Urinary bladder (tissue), 4 donors: ENCODE measurements around the gene RNF10. TPM values are rescaled to one million over a fixed set of nuclear protein-coding genes. Genes with fewer than 3 reads are reported as not detected.
"Not testable (repeated sequence)": the region's sequence is repeated elsewhere in the genome, so short reads cannot be mapped to it uniquely, and the experiment has no call there.

Experiments used
- DNase-seq: peaks from one replicate; pipeline ENCODE4 v3.0.0-alpha.2; 2015; ENCODE audit errors: extremely low spot score
- H3K27ac ChIP-seq: one replicate; pipeline ENCODE4 v1.5.1; 2013; ENCODE audit warnings: low read depth, mild to moderate bottlenecking, moderate library complexity
- H3K36me3 ChIP-seq: one replicate; pipeline ENCODE4 v1.6.1; 2013; ENCODE audit warnings: mild to moderate bottlenecking, moderate library complexity; ENCODE audit not compliant: insufficient read depth
- H3K4me1 ChIP-seq: one replicate; pipeline ENCODE4 v1.6.1; 2013; ENCODE audit warnings: mild to moderate bottlenecking, moderate library complexity; ENCODE audit not compliant: insufficient read depth
- H3K4me3 ChIP-seq: one replicate; pipeline ENCODE4 v1.5.1; 2013; ENCODE audit warnings: low read depth, low read length
- WGBS: extraction: QIAGEN DNeasy Blood & Tissue Kit; methylation state at CpG from one replicate; pipeline ENCODE4 v1.1.7; 2013; 5-methylcytosine and 5-hydroxymethylcytosine counted together
- polyA plus RNA-seq: library from polyadenylated mRNA; stranded (reverse); fragments of 200-250 nt; gene quantifications from one replicate; pipeline ENCODE4 v1.2.3, GENCODE V29; 2013
- total RNA-seq: library from RNA; depleted of rRNA; stranded (reverse); fragments of >200 nt; gene quantifications from one replicate; pipeline ENCODE4 v1.2.3, GENCODE V29; 2014
- donor health status: healthy with polysubstance abuse.
- donor health status: healthy.

Gene RNF10
- total RNA-seq (86.6 TPM), polyA plus RNA-seq (98.4 TPM)

GRCh38 chr12:120534203-120534702 lies at the start of gene RNF10:
RNF10 (plus strand) TSS chr12:120534356; CDS start chr12:120534812, 456 bp downstream.
- Histone ChIP-seq H3K36me3 (no peaks in the 10 kb centered on the region), H3K4me3 (peak within 1 kb of the TSS; percentile 85), H3K27ac (peak within 1 kb of the TSS; percentile 78), H3K4me1 (peaks cover 5% of the 10 kb centered on the region)
- under 1% methylated on average over 42 of the region's 43 CpGs for WGBS
- DNase-seq: peak; percentile 88

DNA sequence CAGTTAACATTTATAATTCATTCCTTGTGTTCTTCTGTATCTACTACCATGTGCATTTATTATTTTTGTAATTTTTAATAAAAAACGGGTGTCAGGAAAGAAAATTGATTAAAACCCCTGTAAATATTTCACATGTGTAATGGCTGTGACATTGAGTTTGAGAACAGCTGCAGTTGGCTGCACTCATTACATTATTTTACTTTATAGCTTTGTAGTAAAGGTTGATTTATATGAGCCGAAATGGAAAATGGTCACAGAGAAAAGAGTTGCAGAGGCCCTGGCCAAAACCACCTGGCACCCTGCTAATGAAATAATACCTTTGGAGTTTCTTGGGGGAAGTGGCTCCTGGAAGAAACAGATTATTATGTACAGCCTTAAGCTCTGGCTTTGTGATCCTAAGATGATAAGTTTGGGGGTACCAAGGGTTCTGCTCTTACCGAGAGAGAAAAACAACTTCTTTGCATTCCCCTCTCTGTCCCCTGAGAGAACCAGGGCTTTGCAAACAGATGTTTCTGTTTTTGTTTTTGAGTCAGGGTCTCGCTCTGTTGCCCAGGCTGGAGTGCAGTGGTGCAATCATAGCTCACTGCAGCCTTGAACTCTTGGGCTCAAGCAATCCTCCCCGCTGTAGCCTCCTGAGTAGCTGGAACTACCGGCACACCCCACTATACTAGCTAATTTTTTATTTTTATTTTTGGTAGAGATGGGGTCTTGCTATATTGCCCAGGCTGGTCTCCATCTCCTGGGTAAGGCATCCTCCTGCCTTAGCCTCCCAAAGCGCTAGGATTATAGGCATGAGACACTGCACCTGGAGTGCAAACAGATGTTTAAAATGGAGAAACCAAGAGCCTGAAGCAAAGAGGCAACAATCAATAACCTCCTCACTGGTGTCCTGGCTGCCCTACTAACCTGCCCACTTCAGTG lies 47.9 kb upstream of the RNF10 start:
- Histone ChIP-seq H3K36me3 (no peaks in the 10 kb centered on the region), H3K4me1 (no peaks in the 10 kb centered on the region), H3K4me3 (no peak overlapping the region), H3K27ac (no peak overlapping the region)
- DNase-seq: no peak
- WGBS: 93% methylated on average over 7 of the region's 7 CpGs

DNA sequence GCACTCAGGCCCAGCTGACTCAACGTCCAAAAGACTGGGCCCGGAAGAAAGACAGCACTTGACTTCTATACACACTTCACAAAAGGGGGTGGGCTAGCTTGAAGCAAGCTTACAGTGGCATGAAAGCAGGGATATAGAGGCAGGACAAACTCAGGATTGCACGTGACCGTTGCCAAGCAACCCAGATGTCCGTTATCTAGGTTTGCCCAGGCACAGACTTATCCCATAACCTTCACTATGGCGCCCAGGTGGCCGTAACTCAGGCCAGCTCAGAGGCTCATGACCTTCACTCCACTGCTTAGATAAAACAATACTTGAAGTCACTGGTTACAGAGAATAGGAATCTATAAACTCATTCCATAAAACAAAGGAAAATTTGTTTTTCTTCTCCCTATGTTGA lies 46.6 kb upstream of the RNF10 start:
- H3K4me3 ChIP-seq, DNase-seq, H3K4me1 ChIP-seq, H3K27ac ChIP-seq, H3K36me3 ChIP-seq: not testable (repeated sequence)
- WGBS: 72% methylated on average over 7 of the region's 7 CpGs

DNA sequence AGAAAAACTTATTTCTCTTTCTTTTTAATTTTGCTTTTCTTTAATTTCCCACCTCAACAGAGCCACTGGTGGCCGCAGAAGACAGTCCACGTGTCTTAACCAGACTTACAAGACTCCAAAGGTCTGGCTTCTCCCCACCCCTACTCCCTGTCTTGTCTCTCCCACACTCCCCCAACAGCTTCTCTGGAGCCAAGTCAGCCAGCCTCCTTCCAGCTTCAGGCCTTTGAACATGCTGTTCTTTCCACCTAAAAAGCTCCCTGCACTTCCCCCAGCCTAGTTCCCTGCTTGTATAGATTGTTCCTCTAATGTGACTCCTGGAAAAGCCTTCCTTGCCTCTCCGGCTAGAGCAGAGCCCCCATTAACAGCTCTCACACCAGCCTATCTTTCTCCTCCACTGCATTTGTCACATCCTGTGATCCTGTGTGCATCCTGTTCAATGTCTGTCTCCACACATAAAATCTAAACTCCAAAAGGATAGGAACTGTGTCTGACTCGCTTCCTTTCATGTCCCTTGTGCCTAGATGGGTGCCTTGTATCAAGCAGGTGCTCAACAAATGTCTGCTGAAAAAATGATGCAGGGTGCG lies 46.0 kb upstream of the RNF10 start:
- Histone ChIP-seq H3K27ac (no peak overlapping the region), H3K36me3 (no peaks in the 10 kb centered on the region), H3K4me3 (no peak overlapping the region), H3K4me1 (no peaks in the 10 kb centered on the region)
- DNase-seq: no peak
- WGBS: 68% methylated on average over 5 of the region's 5 CpGs

GRCh38 chr12:120489018-120489417 lies 45.1 kb upstream of the RNF10 start:
- Histone ChIP-seq H3K36me3 (no peaks in the 10 kb centered on the region), H3K4me3 (no peak overlapping the region), H3K4me1 (no peaks in the 10 kb centered on the region), H3K27ac (no peak overlapping the region)
- 63% methylated on average over 4 of the region's 4 CpGs for WGBS
- DNase-seq: no peak

DNA sequence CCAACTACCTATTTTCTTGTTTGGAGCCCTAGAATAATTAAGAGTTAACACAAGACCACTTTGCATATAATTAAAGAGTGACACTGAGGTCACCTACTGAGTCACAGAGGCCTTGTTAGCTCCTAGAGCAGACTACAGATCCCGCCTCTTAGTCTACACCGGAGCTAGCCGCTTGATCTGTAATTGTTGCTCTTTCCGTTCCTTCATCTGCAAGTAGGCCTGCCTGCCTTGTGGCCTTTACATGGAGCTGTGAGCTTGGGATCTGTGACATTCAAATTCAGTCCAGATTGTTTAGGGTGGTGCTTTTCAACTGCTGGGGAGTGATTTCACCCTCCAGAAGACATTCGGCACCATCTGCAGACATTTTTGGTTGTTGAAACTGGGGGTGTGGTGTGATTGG lies 43.8 kb upstream of the RNF10 start:
- H3K36me3 ChIP-seq: no peaks in the 10 kb centered on the region
- DNase-seq: no peak
- WGBS: 93% methylated on average over 5 of the region's 5 CpGs
- no peak overlapping the region for H3K27ac ChIP-seq
- H3K4me1 ChIP-seq: no peaks in the 10 kb centered on the region
- H3K4me3 ChIP-seq: no peak overlapping the region

DNA sequence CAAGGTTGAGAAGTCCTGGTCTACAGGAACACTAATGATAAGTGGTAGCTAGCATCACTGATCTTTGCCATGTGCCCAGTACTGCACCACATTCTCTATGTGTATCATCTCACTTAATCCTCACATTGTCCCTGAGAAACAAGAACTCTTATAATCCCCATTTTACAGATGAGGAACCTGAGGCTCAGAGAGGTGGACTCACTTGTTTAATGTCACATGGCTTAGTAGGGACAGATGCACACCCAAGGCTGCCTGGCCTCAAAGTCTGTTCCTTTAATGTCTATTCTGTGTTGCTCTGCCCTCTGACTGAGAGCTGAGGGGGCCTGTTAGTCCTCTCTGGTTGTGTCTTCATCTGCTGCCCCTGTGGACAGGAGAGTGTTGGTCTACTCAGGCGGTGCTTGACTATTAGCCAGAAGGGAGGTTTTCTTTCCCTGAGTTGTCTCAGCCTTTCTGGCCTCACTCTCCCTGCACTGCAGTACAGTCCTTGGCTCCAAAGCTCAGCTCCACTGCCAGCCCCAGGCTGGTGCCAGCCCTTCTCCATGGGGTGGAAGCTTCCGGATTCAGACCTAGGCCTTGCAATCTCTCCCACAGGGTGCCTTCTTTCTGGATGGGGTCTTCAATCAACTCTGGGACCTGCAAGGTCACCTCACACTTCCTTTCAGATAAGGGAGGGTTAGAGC lies 43.2 kb upstream of the RNF10 start:
- no peaks in the 10 kb centered on the region for H3K36me3 ChIP-seq
- H3K27ac ChIP-seq: no peak overlapping the region
- no peak overlapping the region for H3K4me3 ChIP-seq
- DNase-seq: no peak
- no peaks in the 10 kb centered on the region for H3K4me1 ChIP-seq
- WGBS: 86% methylated on average over 2 of the region's 2 CpGs

DNA sequence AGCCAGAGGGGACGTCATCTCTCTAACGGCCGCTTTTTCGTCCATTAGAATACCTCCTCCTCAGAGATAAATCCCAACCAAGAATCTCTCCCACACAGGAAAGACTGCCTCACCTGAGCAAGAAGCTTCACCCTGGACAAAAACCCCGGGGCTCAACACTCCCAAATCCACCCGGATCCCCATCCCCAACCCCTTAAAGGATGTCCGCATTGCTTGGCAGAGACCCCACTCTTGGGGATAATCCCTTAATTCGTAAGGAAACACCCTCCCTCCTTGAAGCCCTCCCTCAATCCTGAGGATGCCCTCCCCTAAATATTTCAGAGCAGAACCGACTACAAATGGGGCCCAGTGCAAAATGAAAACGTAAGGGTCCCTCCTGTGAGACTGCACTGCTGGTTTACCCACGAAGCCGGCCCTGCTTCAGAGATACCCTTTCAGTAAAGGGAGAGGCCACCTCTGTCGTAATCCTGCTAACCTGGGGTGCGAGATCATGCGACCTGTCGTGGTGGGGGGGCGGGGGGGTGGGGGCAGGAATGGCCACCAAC lies 38.9 kb upstream of the RNF10 start:
- DNase-seq: no peak
- H3K4me1 ChIP-seq: no peaks in the 10 kb centered on the region
- no peak overlapping the region for H3K27ac ChIP-seq
- 17% methylated on average over 17 of the region's 17 CpGs for WGBS
- H3K4me3 ChIP-seq: peak overlapping the region; percentile 90
- no peaks in the 10 kb centered on the region for H3K36me3 ChIP-seq

DNA sequence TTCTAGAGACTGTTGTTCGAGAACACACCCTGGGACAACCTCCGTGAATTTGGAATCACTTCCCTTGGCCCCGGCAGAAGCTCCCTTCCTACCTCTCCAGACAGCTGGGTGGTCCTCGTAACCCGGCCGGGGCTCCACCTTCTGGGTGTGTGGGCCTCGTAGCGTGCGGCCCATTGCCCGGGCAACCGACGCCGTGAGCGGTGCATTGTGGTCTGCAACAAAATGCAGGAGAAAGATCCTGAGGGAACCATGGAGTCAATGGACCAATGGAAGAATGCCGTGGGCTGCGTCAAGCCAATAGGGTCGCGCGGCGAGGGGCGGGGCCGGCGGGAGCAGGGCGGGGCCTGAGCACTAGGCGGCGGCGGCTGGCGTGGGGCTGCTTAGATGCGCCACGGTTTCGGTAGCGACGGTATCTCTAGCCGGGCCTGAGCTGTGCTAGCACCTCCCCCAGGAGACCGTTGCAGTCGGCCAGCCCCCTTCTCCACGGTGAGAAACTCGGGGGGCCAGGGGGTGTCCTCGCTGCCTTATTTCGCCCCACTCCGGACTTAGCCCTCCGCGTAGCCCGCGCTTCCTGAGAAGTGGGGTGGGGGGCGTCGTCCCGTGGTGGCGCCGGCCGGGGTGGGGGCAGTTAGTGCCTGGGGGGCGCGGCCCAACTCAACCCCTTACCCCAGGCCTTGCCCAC lies 38.3 kb upstream of the RNF10 start, which contains the start of gene DYNLL1:
Gene DYNLL1 (plus strand): TSS at position 383 of the 682 bp plus-strand sequence. CDS start 309 bp downstream, outside the sequence.
- WGBS: under 1% methylated on average over 53 of the region's 53 CpGs
- Histone ChIP-seq H3K27ac (peak within 1 kb of the TSS; percentile 78), H3K36me3 (no peaks in the 10 kb centered on the region), H3K4me3 (peak within 1 kb of the TSS; percentile 90), H3K4me1 (peaks cover 1% of the 10 kb centered on the region)
- DNase-seq: peak; percentile 93

DNA sequence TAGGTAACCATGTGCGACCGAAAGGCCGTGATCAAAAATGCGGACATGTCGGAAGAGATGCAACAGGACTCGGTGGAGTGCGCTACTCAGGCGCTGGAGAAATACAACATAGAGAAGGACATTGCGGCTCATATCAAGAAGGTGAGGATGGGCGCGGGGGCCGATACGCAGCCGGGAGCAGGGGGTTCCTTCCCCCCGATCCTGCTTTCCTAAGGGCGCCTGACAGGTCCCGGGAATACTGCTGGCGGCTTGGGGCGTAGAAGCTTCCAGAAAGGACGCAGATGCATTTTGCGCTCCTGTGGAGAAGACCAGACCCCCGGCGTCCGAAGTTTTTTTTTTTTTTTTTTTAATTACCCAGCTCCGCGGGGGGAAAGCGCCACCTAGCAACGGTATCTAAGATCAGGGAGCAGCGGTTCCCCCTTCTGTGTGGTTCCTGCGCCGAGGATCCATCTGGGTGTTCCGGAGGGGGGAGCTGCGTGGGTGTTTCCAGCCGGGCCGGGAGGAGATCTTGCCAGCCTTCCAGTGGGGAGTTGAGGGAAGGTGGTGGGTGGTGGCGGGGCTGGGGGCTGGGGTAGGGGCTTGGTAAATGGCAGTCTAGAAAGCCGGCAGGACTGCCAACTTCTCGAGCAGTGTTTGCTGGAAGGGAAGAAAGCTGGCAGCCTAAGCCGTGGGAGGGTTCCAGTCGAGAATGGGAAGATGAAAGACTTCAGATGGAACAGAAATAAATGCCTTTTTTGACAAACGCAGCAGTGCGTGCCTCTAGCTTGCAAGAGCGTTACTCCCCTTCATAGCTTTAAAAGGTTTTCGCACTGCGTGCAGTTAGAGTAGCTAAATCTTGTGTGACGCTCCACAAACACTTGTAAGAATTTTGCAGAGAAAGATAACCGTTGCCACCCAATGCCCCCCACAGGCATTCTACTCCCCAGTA lies 37.5 kb upstream of the RNF10 start:
- peak overlapping the region; percentile 90 for H3K4me3 ChIP-seq
- H3K4me1 ChIP-seq: peaks cover 1% of the 10 kb centered on the region
- peak overlapping the region; percentile 78 for H3K27ac ChIP-seq
- WGBS: under 1% methylated on average over 47 of the region's 47 CpGs
- no peaks in the 10 kb centered on the region for H3K36me3 ChIP-seq
- no peak for DNase-seq

- H3K36me3 ChIP-seq: no peaks in the 10 kb centered on the region
- no peak for DNase-seq
- WGBS: 14% methylated on average over 9 of the region's 9 CpGs
- H3K27ac ChIP-seq: no peak overlapping the region
- peaks cover 1% of the 10 kb centered on the region for H3K4me1 ChIP-seq
- H3K4me3 ChIP-seq: peak overlapping the region; percentile 90
Observed at GRCh38 chr12:120497524-120498150, 36.5 kb upstream of the RNF10 start.
